Adrenal gland (tissue), 5 donors: Measurements from ENCODE around the gene SRGAP3.

ENCODE experiments used
- CTCF ChIP-seq, 6 experiments: fragments of 450-650 bp in 4 of 6; fragments of 200-600 bp in 2 of 6; sonication (generic) in 1 of 6; IDR thresholded peaks; 1 replicate in 5 of 6; 2 replicates in 1 of 6; pipeline versions ENCODE4 v1.5.1 to v1.8.0; 2016 to 2021; ENCODE audit warnings: antibody characterized with exemption in 6 of 6, mild to moderate bottlenecking in 2 of 6, moderate library complexity in 1 of 6
- POLR2A ChIP-seq, 2 donors: fragments of 450-650 bp; IDR thresholded peaks; one replicate each; pipeline ENCODE4 v1.6.1; 2017; ENCODE audit warnings: antibody characterized with exemption in 2 of 2, mild to moderate bottlenecking in 2 of 2, moderate library complexity in 1 of 2
- donor health status: DM: no; HTN: no; CAD: no.

- no peak for TF ChIP-seq CTCF (IDR thresholded peaks at IDR 0.05)
- TF ChIP-seq POLR2A (IDR thresholded peaks at IDR 0.05), result no peak
These were observed 51.2 kb downstream of the SRGAP3 start for GRCh38 chr3:9198261-9198660.
